Activated T-cell treated with anti-CD3 and anti-CD28 coated beads, Interleukin-2, amount 50 U/mL, for 1 hour (primary cell): ENCODE data around the gene LNPEP.
A peak's percentile ranks its signal among the peaks of the same experiment; 100 is the strongest.
"Not testable (repeated sequence)": the region's sequence is repeated elsewhere in the genome, so short reads cannot be mapped to it uniquely, and the experiment has no call there.

Source experiments
- DNase-seq: peaks from one replicate; pipeline ENCODE4 v3.0.0-alpha.2; 2020

LNPEP gene

DNA sequence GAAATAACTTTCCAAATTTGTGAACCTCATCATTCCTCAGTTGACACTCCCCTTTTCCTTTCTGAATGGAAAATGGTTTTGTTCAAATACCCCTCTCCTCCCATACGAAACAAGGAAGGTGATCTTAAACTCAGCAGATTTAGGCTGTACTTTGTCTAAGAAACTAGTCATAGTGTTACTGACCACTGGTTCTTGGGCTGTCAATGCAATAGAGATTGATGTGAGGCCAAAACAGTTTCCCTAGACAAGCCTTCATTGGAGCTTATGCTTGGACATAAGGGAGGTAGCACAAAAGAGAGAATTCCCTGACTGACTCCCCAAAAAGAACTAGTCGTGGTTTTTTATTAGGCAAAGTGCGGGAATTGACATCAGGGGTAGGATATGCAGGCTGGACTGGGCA, 5.3 kb upstream of the LNPEP start:
- no peak for DNase-seq

GRCh38 chr5:96931037-96931436, 4.8 kb upstream of the LNPEP start:
- DNase-seq = not testable (repeated sequence)

DNA sequence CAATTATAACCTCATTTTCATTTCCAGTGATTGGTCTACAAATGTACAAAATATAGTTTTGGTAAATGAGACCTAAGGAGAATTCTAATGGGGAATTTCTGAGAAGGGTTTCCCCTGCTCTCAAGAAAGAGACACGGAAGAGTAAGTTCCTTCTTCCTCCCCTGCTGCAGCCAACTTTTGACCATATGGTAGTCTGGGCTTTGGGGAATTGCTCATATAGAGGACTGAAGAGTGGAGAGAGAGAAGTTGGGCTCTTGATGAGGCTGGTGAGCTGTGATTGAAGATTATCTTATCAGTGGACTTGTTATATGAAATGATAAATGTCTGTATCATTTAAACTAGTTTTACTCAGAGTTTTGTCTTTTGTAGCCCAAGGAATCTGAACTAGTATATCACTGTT, 4.3 kb upstream of the LNPEP start:
- DNase-seq = no peak

- no peak for DNase-seq
Measured at GRCh38 chr5:96932026-96932425, 3.9 kb upstream of the LNPEP start.

- DNase-seq = no peak
Measured at GRCh38 chr5:96933764-96934707, 1.8 kb upstream of the LNPEP start.

DNA sequence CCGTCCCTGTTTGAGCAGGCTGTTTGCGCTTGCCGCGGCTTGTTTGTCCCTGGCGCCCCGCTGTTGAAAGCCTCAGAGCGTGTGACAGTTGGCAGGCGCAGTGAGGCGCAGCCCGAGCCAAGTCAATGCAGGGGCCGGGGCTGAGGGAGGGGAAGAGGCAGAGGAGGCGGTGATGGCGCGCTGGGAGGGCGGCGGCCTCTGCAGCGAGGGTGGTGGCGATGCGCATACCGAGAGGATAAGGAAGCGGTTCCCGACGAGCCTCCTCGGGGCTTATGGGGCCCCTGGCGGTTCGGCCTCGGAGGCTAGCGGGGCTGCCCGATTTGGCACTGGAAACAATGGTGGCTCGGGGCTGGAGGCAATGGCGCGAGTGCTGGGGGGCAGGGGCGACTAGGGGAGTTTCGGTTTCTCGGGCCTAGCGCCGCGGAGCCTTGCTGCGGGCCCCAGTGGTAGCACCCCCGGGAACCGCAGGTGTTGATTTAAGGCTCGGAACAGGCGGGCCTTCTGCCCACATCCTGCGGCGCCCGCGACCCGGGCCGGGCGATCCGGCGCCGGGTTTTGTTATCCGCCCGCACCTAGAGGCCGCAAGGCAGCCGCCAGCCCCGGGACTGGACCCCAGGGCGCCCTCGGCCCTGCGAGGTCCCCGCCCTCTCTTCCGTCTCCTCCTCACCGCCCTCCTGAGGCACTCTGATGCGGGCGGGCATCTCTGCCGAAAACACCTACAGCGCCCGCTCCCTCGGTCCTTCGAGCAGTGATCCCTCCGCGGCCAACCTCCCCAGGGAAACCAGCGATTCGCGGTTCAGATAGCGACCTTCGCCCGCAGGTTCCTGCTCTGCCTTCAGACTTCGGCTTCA, 947 bp upstream of the LNPEP start:
- DNase-seq = peak; percentile 95

DNA sequence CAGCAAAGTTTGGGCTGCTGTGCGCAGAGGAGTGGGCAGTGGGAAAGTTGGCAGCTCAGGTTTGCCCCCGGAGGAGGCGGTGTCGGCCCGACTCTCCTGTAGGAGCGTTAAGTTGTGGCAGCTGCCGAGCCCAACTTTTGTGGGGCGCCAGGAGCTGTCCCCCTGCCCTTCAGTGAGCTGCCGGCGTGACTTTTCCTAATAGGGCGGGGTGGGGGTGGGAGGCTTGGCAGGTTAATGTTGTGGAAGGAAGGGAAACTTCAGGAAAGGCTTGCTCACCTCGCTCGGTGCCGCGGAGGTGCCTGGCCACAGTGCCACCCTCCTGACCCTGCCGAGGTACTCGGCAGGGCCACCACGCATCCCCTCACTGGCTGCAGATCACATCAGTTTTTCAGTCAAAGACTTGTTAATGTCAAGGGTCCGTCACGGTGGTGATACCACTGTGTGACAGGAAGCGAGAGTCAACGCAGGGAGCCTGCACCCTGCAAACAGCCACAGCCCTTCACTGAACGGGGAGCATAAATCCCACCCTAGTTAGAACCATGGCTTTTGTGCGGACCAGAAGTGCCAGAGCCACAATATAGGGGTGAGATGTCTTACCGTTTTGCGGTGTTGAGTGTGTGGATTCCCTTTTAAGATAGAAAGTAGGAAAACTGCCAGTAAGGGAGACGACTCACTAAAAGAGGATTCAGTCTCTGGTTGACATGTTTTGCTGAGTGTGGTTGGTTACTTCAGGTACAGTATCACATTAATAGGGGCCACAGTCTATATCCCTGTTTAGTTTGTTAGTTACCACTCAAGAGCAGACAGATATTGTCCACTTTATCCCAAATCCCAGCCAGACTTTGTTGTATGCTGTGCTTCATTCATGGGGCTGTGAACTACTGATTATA, 796 bp downstream of the LNPEP start:
- peak; percentile 56 for DNase-seq

GRCh38 chr5:96940586-96940985, 4.7 kb downstream of the LNPEP start:
- no peak for DNase-seq

DNA sequence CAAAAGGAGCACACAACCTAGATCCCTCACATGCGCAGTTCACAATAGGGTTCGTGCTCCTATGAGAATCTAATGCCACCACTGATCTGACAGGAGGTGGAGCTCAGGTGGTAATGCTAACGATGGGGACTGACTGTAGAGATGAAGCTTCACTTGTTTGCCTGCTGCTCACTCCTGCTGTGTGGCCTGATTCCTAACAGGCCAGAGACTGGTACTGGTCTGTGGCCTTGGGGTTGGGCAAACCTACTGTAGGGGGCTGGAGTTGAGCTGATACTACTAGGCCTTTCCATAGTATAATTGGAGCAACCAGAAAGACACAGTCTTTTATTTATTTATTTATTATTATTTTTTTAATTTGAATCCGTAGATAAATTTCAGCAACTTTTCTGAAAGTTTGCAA, 5.3 kb downstream of the LNPEP start:
- no peak for DNase-seq

GRCh38 chr5:96942078-96942477, 6.2 kb downstream of the LNPEP start:
- DNase-seq = no peak

DNA sequence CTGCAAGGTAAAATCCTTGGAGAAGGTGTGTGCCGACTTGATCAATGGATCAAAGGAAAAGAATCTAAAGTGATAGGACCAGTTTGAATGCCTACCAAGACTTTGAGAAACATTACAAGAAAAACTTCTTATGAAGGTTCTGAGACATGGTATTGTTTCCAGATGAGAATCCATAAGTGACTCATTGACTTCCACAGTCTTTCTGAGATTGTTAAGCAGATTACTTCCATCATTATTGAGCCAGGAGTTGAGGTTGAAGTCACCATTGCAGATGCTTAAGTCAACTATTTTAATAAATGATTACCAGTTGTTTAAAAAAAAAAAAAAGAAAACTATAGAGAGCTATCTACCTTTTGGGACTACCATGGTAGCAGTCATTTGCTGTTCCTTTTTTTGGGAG, 7.0 kb downstream of the LNPEP start:
- no peak for DNase-seq

- no peak for DNase-seq
Measured at GRCh38 chr5:96943799-96944198, 7.9 kb downstream of the LNPEP start.

- DNase-seq = no peak
Measured at GRCh38 chr5:96945144-96945897, 9.4 kb downstream of the LNPEP start.

- DNase-seq = no peak
Measured at GRCh38 chr5:96946381-96946780, 10.5 kb downstream of the LNPEP start.

- DNase-seq = no peak
Measured at GRCh38 chr5:96952118-96952750, 16.4 kb downstream of the LNPEP start.

DNA sequence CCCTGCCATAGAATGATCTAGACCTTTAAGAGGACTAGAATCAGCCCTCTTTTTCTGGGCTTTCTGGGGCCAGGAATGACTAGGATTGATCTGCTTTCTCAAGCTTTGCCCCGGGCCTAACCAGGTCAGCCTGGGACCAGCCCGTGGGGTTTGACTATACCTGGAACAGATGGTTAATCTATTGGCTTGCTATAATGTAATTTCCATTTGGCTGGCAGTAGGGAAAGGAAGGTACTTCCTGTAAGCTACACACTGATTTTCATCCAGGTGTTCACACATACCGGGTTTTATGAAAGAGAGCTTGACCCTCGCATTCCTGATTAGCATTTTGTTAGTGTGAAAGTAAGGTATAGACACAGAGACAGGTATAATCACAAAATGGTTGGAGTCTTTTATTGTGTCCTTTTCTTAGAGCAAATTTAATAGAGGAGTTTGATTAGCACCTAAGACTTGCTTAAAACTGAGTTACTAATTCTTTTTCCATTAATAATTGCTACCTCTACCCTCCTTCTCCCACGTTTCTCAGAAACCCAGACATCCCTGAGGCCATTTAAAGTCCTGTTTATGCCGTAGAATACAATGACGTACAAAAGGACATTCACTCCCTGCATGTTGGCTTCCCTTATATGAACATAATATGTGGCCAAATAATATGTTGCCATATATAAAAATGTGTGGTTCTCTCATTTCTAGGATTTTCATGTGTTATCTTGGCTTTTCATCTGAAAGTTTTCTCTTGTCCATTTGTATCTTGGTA, 17.3 kb downstream of the LNPEP start:
- no peak for DNase-seq

DNA sequence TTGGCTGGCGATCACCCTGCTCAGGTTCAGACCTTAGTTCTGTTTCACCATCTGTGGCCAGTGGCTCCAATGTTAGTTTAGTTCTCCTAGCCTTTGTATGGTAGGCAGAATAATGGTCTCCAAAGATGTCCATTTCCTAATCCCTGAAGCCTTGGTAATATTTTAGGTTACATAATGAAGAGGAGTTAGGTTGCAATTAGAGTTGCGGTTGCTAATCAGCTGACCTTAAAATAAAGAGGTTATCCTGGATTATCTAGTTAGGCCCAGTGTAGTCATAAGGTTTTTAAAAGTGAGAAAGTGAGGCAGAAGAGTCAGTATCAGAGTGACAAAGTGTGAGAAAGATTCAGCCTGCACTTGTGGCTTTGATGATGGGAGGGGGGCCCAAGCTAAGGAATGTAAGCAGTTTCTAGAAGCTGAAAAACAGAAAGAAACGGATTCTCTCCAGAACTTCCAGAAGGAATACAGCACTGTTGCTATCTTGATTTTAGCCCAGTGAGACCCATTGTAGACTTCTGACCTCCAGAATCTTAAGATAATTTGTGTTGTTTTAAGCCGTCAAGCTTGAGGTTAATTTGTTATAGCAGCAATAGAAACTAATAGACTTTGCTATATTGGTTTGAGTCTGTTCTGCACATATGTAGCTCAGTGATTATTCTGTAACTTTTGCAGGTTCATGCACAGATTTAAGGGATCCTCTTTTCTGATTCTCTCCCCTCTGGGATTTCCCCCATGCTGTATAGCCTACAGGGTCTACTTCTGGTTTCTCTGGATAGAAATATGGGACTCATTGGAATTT, 21.6 kb downstream of the LNPEP start:
- no peak for DNase-seq

GRCh38 chr5:96958977-96959376, 23.1 kb downstream of the LNPEP start:
- no peak for DNase-seq

GRCh38 chr5:96961053-96961452, 25.2 kb downstream of the LNPEP start:
- no peak for DNase-seq

DNA sequence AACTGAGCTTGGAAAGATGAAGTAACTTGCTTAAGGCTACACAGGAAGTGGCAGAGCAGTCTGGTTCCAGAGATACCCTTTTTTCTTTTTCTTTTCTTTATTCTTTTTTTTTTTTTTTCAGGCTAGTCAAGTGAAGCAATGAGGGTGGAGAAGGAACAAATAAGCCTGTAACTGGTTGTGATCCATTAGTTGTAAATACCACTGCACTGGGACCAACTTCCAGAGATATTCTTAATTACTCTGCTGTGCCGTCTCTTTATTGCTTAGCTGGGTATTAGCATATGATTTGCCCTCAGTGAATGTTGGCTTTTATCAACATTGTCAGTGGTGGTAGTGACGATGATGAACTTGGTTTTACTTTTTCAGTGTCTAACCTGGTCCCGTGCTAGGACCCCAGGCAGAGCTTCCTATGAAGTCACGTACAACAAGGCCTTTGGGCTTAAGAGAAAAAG, 26.7 kb downstream of the LNPEP start:
- no peak for DNase-seq
